Mesenchymal stem cell (in vitro differentiated cells and primary cell): ENCODE results near the gene LRRN4CL.
A peak's percentile ranks its signal among the peaks of the same experiment; 100 is the strongest.

ENCODE experiments used
- DNase-seq: peaks from one replicate; pipeline ENCODE4 v3.0.0-alpha.2; 2013
- H2AFZ ChIP-seq: one replicate; pipeline ENCODE4 v1.6.1; 2013; ENCODE audit warnings: low read depth, mild to moderate bottlenecking, control low read depth, inconsistent platforms, low read length, moderate library complexity
- H2AK5ac ChIP-seq: 2 replicates; pipeline ENCODE4 v1.6.1; 2013; ENCODE audit warnings: low read length, moderate library complexity, mild to moderate bottlenecking, inconsistent platforms; ENCODE audit not compliant: severe bottlenecking
- H2BK120ac ChIP-seq: one replicate; pipeline ENCODE4 v1.6.1; 2013; ENCODE audit warnings: low read depth, mild to moderate bottlenecking, inconsistent platforms, low read length, moderate library complexity
- H2BK12ac ChIP-seq, 2 experiments: one replicate each; pipeline ENCODE4 v1.6.1; 2013; ENCODE audit warnings: inconsistent platforms in 2 of 2, low read length in 2 of 2, mild to moderate bottlenecking in 2 of 2, moderate library complexity in 2 of 2, control low read depth in 1 of 2
- H2BK15ac ChIP-seq: one replicate; pipeline ENCODE4 v1.6.1; 2013; ENCODE audit warnings: mild to moderate bottlenecking, low read depth, inconsistent platforms; ENCODE audit not compliant: poor library complexity, severe bottlenecking
- H2BK5ac ChIP-seq: 2 replicates; pipeline ENCODE4 v1.6.1; 2013; ENCODE audit warnings: low read depth, mild to moderate bottlenecking, low read length, control low read depth, inconsistent platforms; ENCODE audit not compliant: poor library complexity, severe bottlenecking
- H3K14ac ChIP-seq, 2 experiments: one replicate each; pipeline ENCODE4 v1.6.1; 2013; ENCODE audit warnings: inconsistent platforms in 2 of 2, low read length in 2 of 2, control low read depth in 1 of 2, mild to moderate bottlenecking in 1 of 2, moderate library complexity in 1 of 2
- H3K18ac ChIP-seq, 2 experiments: one replicate each; pipeline ENCODE4 v1.6.1; 2013; ENCODE audit warnings: inconsistent platforms in 2 of 2, low read length in 2 of 2, control low read depth in 1 of 2, low read depth in 1 of 2, mild to moderate bottlenecking in 1 of 2
- H3K23ac ChIP-seq, 2 experiments: one replicate each; pipeline ENCODE4 v1.6.1; 2013; ENCODE audit warnings: inconsistent platforms in 2 of 2, low read length in 2 of 2, mild to moderate bottlenecking in 2 of 2, moderate library complexity in 2 of 2, control low read depth in 1 of 2
- H3K27ac ChIP-seq: 2 replicates; pipeline ENCODE4 v1.5.1; 2013; ENCODE audit warnings: mild to moderate bottlenecking, moderate library complexity, low read length, control low read depth, inconsistent platforms; ENCODE audit not compliant: poor library complexity, severe bottlenecking
- H3K27me3 ChIP-seq, 2 experiments: 2 replicates each; pipeline versions ENCODE4 v1.6.1 to v1.7.0; 2013; ENCODE audit warnings: low read length in 2 of 2, mild to moderate bottlenecking in 2 of 2, moderate library complexity in 2 of 2, control low read depth in 1 of 2, inconsistent platforms in 1 of 2; ENCODE audit not compliant: control insufficient read depth in 1 of 2, insufficient read depth in 1 of 2
- H3K36me3 ChIP-seq, 2 experiments: 2 replicates each; pipeline versions ENCODE4 v1.6.1 to v1.7.0; 2013; ENCODE audit warnings: low read length in 2 of 2, control low read depth in 1 of 2, inconsistent platforms in 1 of 2, low read depth in 1 of 2, mild to moderate bottlenecking in 1 of 2; ENCODE audit not compliant: insufficient read depth in 2 of 2, control insufficient read depth in 1 of 2
- H3K4ac ChIP-seq, 2 experiments: one replicate each; pipeline ENCODE4 v1.6.1; 2013; ENCODE audit warnings: inconsistent platforms in 2 of 2, low read length in 2 of 2, mild to moderate bottlenecking in 2 of 2, moderate library complexity in 2 of 2, control low read depth in 1 of 2, low read depth in 1 of 2
- H3K4me1 ChIP-seq: 2 replicates; pipeline ENCODE4 v1.6.1; 2013; ENCODE audit warnings: low read depth, low read length, control low read depth; ENCODE audit not compliant: control insufficient read depth, insufficient read depth
- H3K4me2 ChIP-seq: 2 replicates; pipeline ENCODE4 v1.6.1; 2013; ENCODE audit warnings: low read length, mild to moderate bottlenecking, inconsistent platforms; ENCODE audit not compliant: poor library complexity, severe bottlenecking
- H3K4me3 ChIP-seq, 2 experiments: 2 replicates each; pipeline versions ENCODE4 v1.5.1 to v1.7.0; 2013; ENCODE audit warnings: low read length in 2 of 2, mild to moderate bottlenecking in 2 of 2, control low read depth in 1 of 2, low read depth in 1 of 2; ENCODE audit not compliant: insufficient read depth in 1 of 2
- H3K79me1 ChIP-seq: replicated peaks from 2 replicates; pipeline ENCODE4 v1.6.1; 2013; ENCODE audit warnings: mild to moderate bottlenecking, control low read depth, low read length, inconsistent platforms; ENCODE audit not compliant: poor library complexity, severe bottlenecking
- H3K9ac ChIP-seq: 2 replicates; pipeline ENCODE4 v1.7.0; 2013; ENCODE audit warnings: mild to moderate bottlenecking, low read length, moderate library complexity
- H3K9me3 ChIP-seq: 2 replicates; pipeline ENCODE4 v1.7.0; 2013; ENCODE audit warnings: mild to moderate bottlenecking, low read length; ENCODE audit not compliant: control insufficient read depth
- H4K8ac ChIP-seq: one replicate; pipeline ENCODE4 v1.6.1; 2013; ENCODE audit warnings: inconsistent platforms, mild to moderate bottlenecking, low read length, moderate library complexity
- H4K91ac ChIP-seq: one replicate; pipeline ENCODE4 v1.6.1; 2013; ENCODE audit warnings: mild to moderate bottlenecking, low read length, inconsistent platforms
- WGBS: methylation state at CpG from one replicate; pipeline ENCODE4 v1.1.7; 2013; ENCODE audit warnings: mixed read lengths; 5-methylcytosine and 5-hydroxymethylcytosine counted together

Gene LRRN4CL

GRCh38 chr11:62713343-62713742, 24.0 kb upstream of the LRRN4CL start:
- H3K79me1 ChIP-seq = peaks cover 14% of the 10 kb centered on the region
- no peak for DNase-seq
- H2AK5ac ChIP-seq = no peak overlapping the region
- no peak overlapping the region for H3K4me3 ChIP-seq
- H3K36me3 ChIP-seq = peaks cover 55 to 78% of the 10 kb centered on the region in 2 experiments
- no peak overlapping the region for H2AFZ ChIP-seq
- H4K8ac ChIP-seq = no peak overlapping the region
- no peaks in the 10 kb centered on the region for H3K9me3 ChIP-seq
- H3K4ac ChIP-seq = no peak overlapping the region
- no peaks in the 10 kb centered on the region for H3K27me3 ChIP-seq
- no peak overlapping the region for H4K91ac ChIP-seq
- H3K9ac ChIP-seq = peak overlapping the region; percentile 33
- H2BK15ac ChIP-seq = no peak overlapping the region
- no peak overlapping the region for H2BK5ac ChIP-seq
- no peak overlapping the region for H3K23ac ChIP-seq
- WGBS = 100% methylated on average over 1 of the region's 2 CpGs
- H3K14ac ChIP-seq = no peak overlapping the region
- peak overlapping the region; percentile 76 for H3K27ac ChIP-seq
- no peak overlapping the region for H2BK120ac ChIP-seq
- no peak overlapping the region for H2BK12ac ChIP-seq
- peak overlapping the region; percentile 36 for H3K4me2 ChIP-seq
- H3K4me1 ChIP-seq = peaks cover 24% of the 10 kb centered on the region
- H3K18ac ChIP-seq = no peak overlapping the region

GRCh38 chr11:62712861-62713260, 23.5 kb upstream of the LRRN4CL start:
- Histone ChIP-seq H4K91ac (no peak overlapping the region), H3K79me1 (peaks cover 16% of the 10 kb centered on the region), H3K18ac (no peak overlapping the region), H3K14ac (no peak overlapping the region), H3K9ac (peak overlapping the region; percentile 33), H2BK5ac (no peak overlapping the region), H3K23ac (no peak overlapping the region), H3K36me3 (peaks cover 59 to 74% of the 10 kb centered on the region in 2 experiments), H3K4me1 (peaks cover 26% of the 10 kb centered on the region), H2BK12ac (no peak overlapping the region), H3K9me3 (no peaks in the 10 kb centered on the region), H2BK15ac (no peak overlapping the region), H3K4ac (no peak overlapping the region), H3K4me3 (no peak overlapping the region), H2BK120ac (no peak overlapping the region), H3K27me3 (no peaks in the 10 kb centered on the region), H4K8ac (no peak overlapping the region), H2AFZ (no peak overlapping the region), H3K4me2 (no peak overlapping the region), H2AK5ac (no peak overlapping the region), H3K27ac (peak overlapping the region; percentile 66)
- no peak for DNase-seq
- WGBS = 94% methylated on average over 3 of the region's 3 CpGs

GRCh38 chr11:62712276-62712812, 23.0 kb upstream of the LRRN4CL start:
- Histone ChIP-seq H2AFZ (no peak overlapping the region), H3K9me3 (no peaks in the 10 kb centered on the region), H2AK5ac (no peak overlapping the region), H3K23ac (no peak overlapping the region), H4K8ac (no peak overlapping the region), H3K4me3 (no peak overlapping the region), H3K9ac (peak overlapping the region; percentile 33), H3K4me2 (no peak overlapping the region), H3K36me3 (peaks cover 60 to 74% of the 10 kb centered on the region in 2 experiments), H3K18ac (no peak overlapping the region), H2BK15ac (no peak overlapping the region), H3K27ac (peak overlapping the region; percentile 66), H2BK5ac (no peak overlapping the region), H3K27me3 (no peaks in the 10 kb centered on the region), H2BK12ac (no peak overlapping the region), H4K91ac (no peak overlapping the region), H2BK120ac (no peak overlapping the region), H3K14ac (no peak overlapping the region), H3K79me1 (peaks cover 21% of the 10 kb centered on the region), H3K4me1 (peaks cover 31% of the 10 kb centered on the region), H3K4ac (no peak overlapping the region)
- no peak for DNase-seq
- WGBS = 98% methylated on average over 4 of the region's 6 CpGs

- peaks cover 11% of the 10 kb centered on the region for H3K79me1 ChIP-seq
- H3K27ac ChIP-seq = peak overlapping the region; percentile 97
- peak overlapping the region; percentile 69 to 93 for H3K4ac ChIP-seq
- no peak overlapping the region for H3K14ac ChIP-seq
- H3K18ac ChIP-seq = peak overlapping the region; percentile 71 to 91
- DNase-seq = peak; percentile 65
- H2AK5ac ChIP-seq = peak overlapping the region; percentile 97
- H3K36me3 ChIP-seq = peaks cover 51 to 55% of the 10 kb centered on the region in 2 experiments
- H3K4me1 ChIP-seq = peaks cover 42% of the 10 kb centered on the region
- H3K4me2 ChIP-seq = peak overlapping the region; percentile 74
- peak overlapping the region; percentile 15 for H2BK5ac ChIP-seq
- no peaks in the 10 kb centered on the region for H3K9me3 ChIP-seq
- peak overlapping the region; percentile 70 for H4K91ac ChIP-seq
- peak overlapping the region; percentile 6 for H2BK120ac ChIP-seq
- no peak overlapping the region for H2BK12ac ChIP-seq
- H2BK15ac ChIP-seq = no peak overlapping the region
- peak overlapping the region; percentile 79 for H4K8ac ChIP-seq
- peak overlapping the region; percentile 43 to 78 for H3K4me3 ChIP-seq
- H2AFZ ChIP-seq = peak overlapping the region; percentile 33
- WGBS = 91% methylated on average over 7 of the region's 7 CpGs
- H3K23ac ChIP-seq = peak overlapping the region in 1 of 2 experiments; percentile 11
- H3K9ac ChIP-seq = peak overlapping the region; percentile 98
- H3K27me3 ChIP-seq = no peaks in the 10 kb centered on the region
These were observed 20.6 kb upstream of the LRRN4CL start for GRCh38 chr11:62710001-62710345.
